ENCODE data around the gene ERCC2. TPM values are rescaled to one million over a fixed set of nuclear protein-coding genes. Genes with fewer than 3 reads are reported as not detected.

The ERCC2 gene
- total RNA-seq, 1 experiment from 2014 or later, result 58.9 TPM

DNA sequence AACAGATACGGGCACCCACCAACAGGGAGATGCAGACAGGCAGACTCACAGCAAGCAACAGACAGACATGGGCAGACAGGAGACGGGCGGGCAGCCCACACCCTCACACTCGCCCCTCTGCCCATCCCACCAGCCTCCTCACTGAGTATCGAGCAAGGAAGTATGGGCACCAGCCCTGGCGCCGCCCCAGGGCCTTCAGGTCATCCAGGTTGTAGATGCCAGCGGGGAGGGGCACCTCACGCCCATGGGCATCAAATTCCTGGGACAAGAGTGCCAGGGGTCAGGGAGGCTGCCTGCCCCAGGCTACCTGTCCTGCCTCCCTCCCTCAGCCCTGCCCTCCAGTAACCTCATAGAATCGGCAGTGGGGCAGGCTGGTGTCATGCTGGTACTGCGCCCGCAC, 5.7 kb downstream of the ERCC2 start:
- CTCF ChIA-PET, result no interaction called here
- RAD21 ChIA-PET (ENCODE audit: low non-redundant PET in 1 of 2, low total read pairs in 2 of 2, uncharacterized antibody in 2 of 2, unreplicated experiment in 2 of 2), result no interaction called here

More for the DNA sequence above, 5.7 kb downstream of the ERCC2 start:
- H3K4me1 ChIP-seq (ENCODE audit: control insufficient read depth in 1 of 2, insufficient read depth in 2 of 2, low read length in 2 of 2), result peaks cover 0 to 12% of the 10 kb centered on the region in 2 experiments; a peak in 2 of 4 replicates
- POLR2A ChIA-PET, result no interaction called here
- H3K36me3 ChIP-seq (ENCODE audit: control insufficient read depth in 1 of 2, insufficient read depth in 2 of 2, low read length in 2 of 2), result peaks cover 4 to 16% of the 10 kb centered on the region in 2 experiments; a peak in 3 of 4 replicates
- no peaks in the 10 kb centered on the region for H3K9me3 ChIP-seq (ENCODE audit: control insufficient read depth in 1 of 2, insufficient read depth in 1 of 2, low read depth in 1 of 2, low read length in 2 of 2)
- no peaks in the 10 kb centered on the region for H3K27me3 ChIP-seq (ENCODE audit: insufficient read depth, low read length)
- TF ChIP-seq RAD21 (IDR thresholded peaks at IDR 0.05; ENCODE audit: low read depth) (no peak), POLR2A (IDR thresholded peaks at IDR 0.05; ENCODE audit: borderline replicate concordance, extremely low read depth, insufficient read depth, insufficient read length) (no peak), ZFX (IDR thresholded peaks at IDR 0.05) (no peak), FOSL1 (IDR thresholded peaks at IDR 0.05; ENCODE audit: low read depth) (no peak), POLR2AphosphoS5 (IDR thresholded peaks at IDR 0.05; ENCODE audit: low read depth, low read length) (no peak), YY1 (IDR thresholded peaks at IDR 0.05; ENCODE audit: extremely low read depth, insufficient replicate concordance, low read depth, low read length) (no peak), SP1 (IDR thresholded peaks at IDR 0.05; ENCODE audit: low read depth) (no peak), EZH2phosphoT487 (IDR thresholded peaks at IDR 0.05; ENCODE audit: borderline replicate concordance) (no peak), JUND (IDR thresholded peaks at IDR 0.05) (no peak), EZH2 (IDR thresholded peaks at IDR 0.05) (no peak), SIN3A (IDR thresholded peaks at IDR 0.05; ENCODE audit: low read depth) (no peak), ELF1 (IDR thresholded peaks at IDR 0.05; ENCODE audit: borderline replicate concordance, low read depth) (no peak), EGR1 (IDR thresholded peaks at IDR 0.05; ENCODE audit: low read depth) (no peak), TCF7L2 (IDR thresholded peaks at IDR 0.05; ENCODE audit: borderline replicate concordance, extremely low read depth, insufficient read depth, insufficient read length) (no peak), CEBPB (IDR thresholded peaks at IDR 0.05; ENCODE audit: low read depth) (no peak)
- TF ChIP-seq, protein P1, sequence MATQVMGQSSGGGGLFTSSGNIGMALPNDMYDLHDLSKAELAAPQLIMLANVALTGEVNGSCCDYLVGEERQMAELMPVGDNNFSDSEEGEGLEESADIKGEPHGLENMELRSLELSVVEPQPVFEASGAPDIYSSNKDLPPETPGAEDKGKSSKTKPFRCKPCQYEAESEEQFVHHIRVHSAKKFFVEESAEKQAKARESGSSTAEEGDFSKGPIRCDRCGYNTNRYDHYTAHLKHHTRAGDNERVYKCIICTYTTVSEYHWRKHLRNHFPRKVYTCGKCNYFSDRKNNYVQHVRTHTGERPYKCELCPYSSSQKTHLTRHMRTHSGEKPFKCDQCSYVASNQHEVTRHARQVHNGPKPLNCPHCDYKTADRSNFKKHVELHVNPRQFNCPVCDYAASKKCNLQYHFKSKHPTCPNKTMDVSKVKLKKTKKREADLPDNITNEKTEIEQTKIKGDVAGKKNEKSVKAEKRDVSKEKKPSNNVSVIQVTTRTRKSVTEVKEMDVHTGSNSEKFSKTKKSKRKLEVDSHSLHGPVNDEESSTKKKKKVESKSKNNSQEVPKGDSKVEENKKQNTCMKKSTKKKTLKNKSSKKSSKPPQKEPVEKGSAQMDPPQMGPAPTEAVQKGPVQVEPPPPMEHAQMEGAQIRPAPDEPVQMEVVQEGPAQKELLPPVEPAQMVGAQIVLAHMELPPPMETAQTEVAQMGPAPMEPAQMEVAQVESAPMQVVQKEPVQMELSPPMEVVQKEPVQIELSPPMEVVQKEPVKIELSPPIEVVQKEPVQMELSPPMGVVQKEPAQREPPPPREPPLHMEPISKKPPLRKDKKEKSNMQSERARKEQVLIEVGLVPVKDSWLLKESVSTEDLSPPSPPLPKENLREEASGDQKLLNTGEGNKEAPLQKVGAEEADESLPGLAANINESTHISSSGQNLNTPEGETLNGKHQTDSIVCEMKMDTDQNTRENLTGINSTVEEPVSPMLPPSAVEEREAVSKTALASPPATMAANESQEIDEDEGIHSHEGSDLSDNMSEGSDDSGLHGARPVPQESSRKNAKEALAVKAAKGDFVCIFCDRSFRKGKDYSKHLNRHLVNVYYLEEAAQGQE (IDR thresholded peaks at IDR 0.05; ENCODE audit: low read depth), result no peak
- TF ChIP-seq, protein P2, sequence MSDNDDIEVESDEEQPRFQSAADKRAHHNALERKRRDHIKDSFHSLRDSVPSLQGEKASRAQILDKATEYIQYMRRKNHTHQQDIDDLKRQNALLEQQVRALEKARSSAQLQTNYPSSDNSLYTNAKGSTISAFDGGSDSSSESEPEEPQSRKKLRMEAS (IDR thresholded peaks at IDR 0.05), result no peak
- TF ChIP-seq, protein P3, sequence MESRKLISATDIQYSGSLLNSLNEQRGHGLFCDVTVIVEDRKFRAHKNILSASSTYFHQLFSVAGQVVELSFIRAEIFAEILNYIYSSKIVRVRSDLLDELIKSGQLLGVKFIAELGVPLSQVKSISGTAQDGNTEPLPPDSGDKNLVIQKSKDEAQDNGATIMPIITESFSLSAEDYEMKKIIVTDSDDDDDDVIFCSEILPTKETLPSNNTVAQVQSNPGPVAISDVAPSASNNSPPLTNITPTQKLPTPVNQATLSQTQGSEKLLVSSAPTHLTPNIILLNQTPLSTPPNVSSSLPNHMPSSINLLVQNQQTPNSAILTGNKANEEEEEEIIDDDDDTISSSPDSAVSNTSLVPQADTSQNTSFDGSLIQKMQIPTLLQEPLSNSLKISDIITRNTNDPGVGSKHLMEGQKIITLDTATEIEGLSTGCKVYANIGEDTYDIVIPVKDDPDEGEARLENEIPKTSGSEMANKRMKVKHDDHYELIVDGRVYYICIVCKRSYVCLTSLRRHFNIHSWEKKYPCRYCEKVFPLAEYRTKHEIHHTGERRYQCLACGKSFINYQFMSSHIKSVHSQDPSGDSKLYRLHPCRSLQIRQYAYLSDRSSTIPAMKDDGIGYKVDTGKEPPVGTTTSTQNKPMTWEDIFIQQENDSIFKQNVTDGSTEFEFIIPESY (IDR thresholded peaks at IDR 0.05; ENCODE audit: extremely low read depth, insufficient replicate concordance, low read length), result no peak
- TF ChIP-seq, protein P4, sequence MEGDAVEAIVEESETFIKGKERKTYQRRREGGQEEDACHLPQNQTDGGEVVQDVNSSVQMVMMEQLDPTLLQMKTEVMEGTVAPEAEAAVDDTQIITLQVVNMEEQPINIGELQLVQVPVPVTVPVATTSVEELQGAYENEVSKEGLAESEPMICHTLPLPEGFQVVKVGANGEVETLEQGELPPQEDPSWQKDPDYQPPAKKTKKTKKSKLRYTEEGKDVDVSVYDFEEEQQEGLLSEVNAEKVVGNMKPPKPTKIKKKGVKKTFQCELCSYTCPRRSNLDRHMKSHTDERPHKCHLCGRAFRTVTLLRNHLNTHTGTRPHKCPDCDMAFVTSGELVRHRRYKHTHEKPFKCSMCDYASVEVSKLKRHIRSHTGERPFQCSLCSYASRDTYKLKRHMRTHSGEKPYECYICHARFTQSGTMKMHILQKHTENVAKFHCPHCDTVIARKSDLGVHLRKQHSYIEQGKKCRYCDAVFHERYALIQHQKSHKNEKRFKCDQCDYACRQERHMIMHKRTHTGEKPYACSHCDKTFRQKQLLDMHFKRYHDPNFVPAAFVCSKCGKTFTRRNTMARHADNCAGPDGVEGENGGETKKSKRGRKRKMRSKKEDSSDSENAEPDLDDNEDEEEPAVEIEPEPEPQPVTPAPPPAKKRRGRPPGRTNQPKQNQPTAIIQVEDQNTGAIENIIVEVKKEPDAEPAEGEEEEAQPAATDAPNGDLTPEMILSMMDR (IDR thresholded peaks at IDR 0.05 in 2 of 3, conservative IDR thresholded peaks at IDR 0.05 in 1 of 3; ENCODE audit: borderline replicate concordance in 1 of 3, insufficient read depth in 1 of 3, low read depth in 2 of 3, low read length in 2 of 3), result no peak
- H2AFZ ChIP-seq (ENCODE audit: low read depth, low read length, poor library complexity, severe bottlenecking), result no peak overlapping the region
- no peaks in the 10 kb centered on the region for H4K20me1 ChIP-seq (ENCODE audit: insufficient read depth)
- no peak overlapping the region for H3K4me2 ChIP-seq (ENCODE audit: low read length)
- no peak overlapping the region for H3K27ac ChIP-seq (ENCODE audit: low read depth, low read length)
- ATAC-seq (no peak), DNase-seq (ENCODE audit: low read depth, low spot score) (no peak)
- peaks cover 15% of the 10 kb centered on the region; the same call in 1 of the 2 replicates for H3K79me2 ChIP-seq (ENCODE audit: insufficient read depth, low read length)
- H3K4me3 ChIP-seq (replicated peaks in 1 of 2; ENCODE audit: low read depth in 1 of 2, low read length in 2 of 2), result no peak overlapping the region
- intact Hi-C loops (cut with micrococcal nuclease), result no loop called here
- H3K9ac ChIP-seq (ENCODE audit: low read length), result no peak overlapping the region
- no TSS peak for BruUV-seq (replicated peaks)
- no peaks in the 10 kb centered on the region for H3K9me2 ChIP-seq (ENCODE audit: insufficient read depth)
